Liver (tissue), 3 donors: ENCODE data around the gene NOX4.

Experiments
- EGR1 ChIP-seq, 2 donors: IDR thresholded peaks; 2 replicates each; pipeline ENCODE4 v1.6.1; 2016 to 2018; ENCODE audit warnings: antibody characterized with exemption in 2 of 2, low read depth in 2 of 2
- FOXA1 ChIP-seq: IDR thresholded peaks from 2 replicates; pipeline ENCODE4 v1.6.1; 2016; ENCODE audit warnings: antibody characterized with exemption
- GABPA ChIP-seq, 2 donors: IDR thresholded peaks in 1 of 2; conservative IDR thresholded peaks in 1 of 2; 2 replicates each; pipeline ENCODE4 v1.6.1; 2016; ENCODE audit warnings: antibody characterized with exemption in 2 of 2, mild to moderate bottlenecking in 1 of 2, moderate library complexity in 1 of 2
- HNF4A ChIP-seq, 2 donors: conservative IDR thresholded peaks; 2 replicates each; pipeline ENCODE4 v1.6.1; 2016; ENCODE audit warnings: antibody characterized with exemption in 2 of 2, mild to moderate bottlenecking in 2 of 2
- JUND ChIP-seq, 2 donors: IDR thresholded peaks; 2 replicates each; pipeline ENCODE4 v1.6.1; 2016; ENCODE audit warnings: antibody characterized with exemption in 2 of 2
- RAD21 ChIP-seq, 2 donors: IDR thresholded peaks; 2 replicates each; pipeline ENCODE4 v1.6.1; 2016; ENCODE audit warnings: antibody characterized with exemption in 2 of 2, mild to moderate bottlenecking in 2 of 2
- RXRA ChIP-seq, 2 donors: IDR thresholded peaks; 2 replicates each; pipeline ENCODE4 v1.6.1; 2017 to 2018; ENCODE audit warnings: antibody characterized with exemption in 2 of 2, mild to moderate bottlenecking in 1 of 2
- SP1 ChIP-seq: IDR thresholded peaks from 2 replicates; pipeline ENCODE4 v1.6.1; 2018; ENCODE audit warnings: antibody characterized with exemption, mild to moderate bottlenecking
- TAF1 ChIP-seq: conservative IDR thresholded peaks from 2 replicates; pipeline ENCODE4 v1.6.1; 2016; ENCODE audit warnings: antibody characterized with exemption, mild to moderate bottlenecking
- YY1 ChIP-seq: IDR thresholded peaks from 2 replicates; pipeline ENCODE4 v1.6.1; 2016; ENCODE audit warnings: antibody characterized with exemption, mild to moderate bottlenecking
- TF ChIP-seq, protein P1 (sequence below): IDR thresholded peaks from 2 replicates; pipeline ENCODE4 v1.6.1; 2016; ENCODE audit warnings: antibody characterized with exemption, mild to moderate bottlenecking
- TF ChIP-seq, protein P2 (sequence below): fragments of 150-350 bp; IDR thresholded peaks from 2 replicates; pipeline ENCODE4 v1.5.1; 2017; ENCODE audit warnings: improper control_type of control experiment, low read depth, low read length; ENCODE audit not compliant: missing input control
- TF ChIP-seq, protein P3 (sequence below): IDR thresholded peaks from 2 replicates; pipeline ENCODE4 v1.6.1; 2016; ENCODE audit warnings: antibody characterized with exemption
- TF ChIP-seq, protein P4 (sequence below): IDR thresholded peaks from 2 replicates; pipeline ENCODE4 v1.6.1; 2016; ENCODE audit warnings: antibody characterized with exemption
- donor health status: healthy.
- donor health status: healthy.

DNA sequence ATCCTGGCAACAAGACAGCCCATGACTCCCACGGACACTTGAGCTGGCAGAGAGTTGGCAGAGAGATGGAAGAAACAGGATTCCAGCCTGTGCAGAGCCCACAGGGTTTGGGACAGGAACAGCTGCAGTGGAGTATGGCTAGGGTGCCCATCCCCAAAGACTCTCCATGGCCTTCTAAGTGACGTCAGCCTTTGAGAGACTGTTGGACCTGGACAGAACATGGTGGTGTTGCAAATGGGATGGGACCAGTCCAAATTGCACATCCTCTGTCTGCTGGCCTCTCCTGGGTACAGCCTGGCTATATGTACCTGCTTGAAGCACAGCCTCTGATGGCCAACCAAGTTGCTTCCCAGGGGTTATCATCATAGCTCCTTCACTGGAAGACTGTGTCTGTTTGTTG lies 34.5 kb downstream of the NOX4 start:
- no peak for TF ChIP-seq FOXA1
- TF ChIP-seq, protein P1, sequence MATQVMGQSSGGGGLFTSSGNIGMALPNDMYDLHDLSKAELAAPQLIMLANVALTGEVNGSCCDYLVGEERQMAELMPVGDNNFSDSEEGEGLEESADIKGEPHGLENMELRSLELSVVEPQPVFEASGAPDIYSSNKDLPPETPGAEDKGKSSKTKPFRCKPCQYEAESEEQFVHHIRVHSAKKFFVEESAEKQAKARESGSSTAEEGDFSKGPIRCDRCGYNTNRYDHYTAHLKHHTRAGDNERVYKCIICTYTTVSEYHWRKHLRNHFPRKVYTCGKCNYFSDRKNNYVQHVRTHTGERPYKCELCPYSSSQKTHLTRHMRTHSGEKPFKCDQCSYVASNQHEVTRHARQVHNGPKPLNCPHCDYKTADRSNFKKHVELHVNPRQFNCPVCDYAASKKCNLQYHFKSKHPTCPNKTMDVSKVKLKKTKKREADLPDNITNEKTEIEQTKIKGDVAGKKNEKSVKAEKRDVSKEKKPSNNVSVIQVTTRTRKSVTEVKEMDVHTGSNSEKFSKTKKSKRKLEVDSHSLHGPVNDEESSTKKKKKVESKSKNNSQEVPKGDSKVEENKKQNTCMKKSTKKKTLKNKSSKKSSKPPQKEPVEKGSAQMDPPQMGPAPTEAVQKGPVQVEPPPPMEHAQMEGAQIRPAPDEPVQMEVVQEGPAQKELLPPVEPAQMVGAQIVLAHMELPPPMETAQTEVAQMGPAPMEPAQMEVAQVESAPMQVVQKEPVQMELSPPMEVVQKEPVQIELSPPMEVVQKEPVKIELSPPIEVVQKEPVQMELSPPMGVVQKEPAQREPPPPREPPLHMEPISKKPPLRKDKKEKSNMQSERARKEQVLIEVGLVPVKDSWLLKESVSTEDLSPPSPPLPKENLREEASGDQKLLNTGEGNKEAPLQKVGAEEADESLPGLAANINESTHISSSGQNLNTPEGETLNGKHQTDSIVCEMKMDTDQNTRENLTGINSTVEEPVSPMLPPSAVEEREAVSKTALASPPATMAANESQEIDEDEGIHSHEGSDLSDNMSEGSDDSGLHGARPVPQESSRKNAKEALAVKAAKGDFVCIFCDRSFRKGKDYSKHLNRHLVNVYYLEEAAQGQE: no peak
- no peak for TF ChIP-seq RXRA (IDR thresholded peaks at IDR 0.05)
- TF ChIP-seq, protein P2, sequence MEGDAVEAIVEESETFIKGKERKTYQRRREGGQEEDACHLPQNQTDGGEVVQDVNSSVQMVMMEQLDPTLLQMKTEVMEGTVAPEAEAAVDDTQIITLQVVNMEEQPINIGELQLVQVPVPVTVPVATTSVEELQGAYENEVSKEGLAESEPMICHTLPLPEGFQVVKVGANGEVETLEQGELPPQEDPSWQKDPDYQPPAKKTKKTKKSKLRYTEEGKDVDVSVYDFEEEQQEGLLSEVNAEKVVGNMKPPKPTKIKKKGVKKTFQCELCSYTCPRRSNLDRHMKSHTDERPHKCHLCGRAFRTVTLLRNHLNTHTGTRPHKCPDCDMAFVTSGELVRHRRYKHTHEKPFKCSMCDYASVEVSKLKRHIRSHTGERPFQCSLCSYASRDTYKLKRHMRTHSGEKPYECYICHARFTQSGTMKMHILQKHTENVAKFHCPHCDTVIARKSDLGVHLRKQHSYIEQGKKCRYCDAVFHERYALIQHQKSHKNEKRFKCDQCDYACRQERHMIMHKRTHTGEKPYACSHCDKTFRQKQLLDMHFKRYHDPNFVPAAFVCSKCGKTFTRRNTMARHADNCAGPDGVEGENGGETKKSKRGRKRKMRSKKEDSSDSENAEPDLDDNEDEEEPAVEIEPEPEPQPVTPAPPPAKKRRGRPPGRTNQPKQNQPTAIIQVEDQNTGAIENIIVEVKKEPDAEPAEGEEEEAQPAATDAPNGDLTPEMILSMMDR: no peak
- no peak for TF ChIP-seq YY1
- no peak for TF ChIP-seq RAD21 (IDR thresholded peaks at IDR 0.05)
- TF ChIP-seq, protein P3, sequence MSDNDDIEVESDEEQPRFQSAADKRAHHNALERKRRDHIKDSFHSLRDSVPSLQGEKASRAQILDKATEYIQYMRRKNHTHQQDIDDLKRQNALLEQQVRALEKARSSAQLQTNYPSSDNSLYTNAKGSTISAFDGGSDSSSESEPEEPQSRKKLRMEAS: no peak
- TF ChIP-seq GABPA (IDR thresholded peaks at IDR 0.05 in 1 of 2, conservative IDR thresholded peaks at IDR 0.05 in 1 of 2): no peak
- TF ChIP-seq TAF1: no peak
- no peak for TF ChIP-seq EGR1 (IDR thresholded peaks at IDR 0.05; ENCODE audit: low read depth in 2 of 2)
- no peak for TF ChIP-seq JUND (IDR thresholded peaks at IDR 0.05)
- TF ChIP-seq, protein P4, sequence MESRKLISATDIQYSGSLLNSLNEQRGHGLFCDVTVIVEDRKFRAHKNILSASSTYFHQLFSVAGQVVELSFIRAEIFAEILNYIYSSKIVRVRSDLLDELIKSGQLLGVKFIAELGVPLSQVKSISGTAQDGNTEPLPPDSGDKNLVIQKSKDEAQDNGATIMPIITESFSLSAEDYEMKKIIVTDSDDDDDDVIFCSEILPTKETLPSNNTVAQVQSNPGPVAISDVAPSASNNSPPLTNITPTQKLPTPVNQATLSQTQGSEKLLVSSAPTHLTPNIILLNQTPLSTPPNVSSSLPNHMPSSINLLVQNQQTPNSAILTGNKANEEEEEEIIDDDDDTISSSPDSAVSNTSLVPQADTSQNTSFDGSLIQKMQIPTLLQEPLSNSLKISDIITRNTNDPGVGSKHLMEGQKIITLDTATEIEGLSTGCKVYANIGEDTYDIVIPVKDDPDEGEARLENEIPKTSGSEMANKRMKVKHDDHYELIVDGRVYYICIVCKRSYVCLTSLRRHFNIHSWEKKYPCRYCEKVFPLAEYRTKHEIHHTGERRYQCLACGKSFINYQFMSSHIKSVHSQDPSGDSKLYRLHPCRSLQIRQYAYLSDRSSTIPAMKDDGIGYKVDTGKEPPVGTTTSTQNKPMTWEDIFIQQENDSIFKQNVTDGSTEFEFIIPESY: no peak
- TF ChIP-seq SP1: no peak
- TF ChIP-seq HNF4A (conservative IDR thresholded peaks at IDR 0.05): no peak
